ENCODE measurements around the gene ALOX5.
"Not testable (repeated sequence)": the region's sequence is repeated elsewhere in the genome, so short reads cannot be mapped to it uniquely, and the experiment has no call there.

GRCh38 chr10:45415062-45415461 lies 41.0 kb downstream of the ALOX5 start:
- not testable (repeated sequence) for TF ChIP-seq CTCF (IDR thresholded peaks at IDR 0.05); SIN3A (IDR thresholded peaks at IDR 0.05; ENCODE audit: borderline replicate concordance, low read depth, low read length); GABPA (IDR thresholded peaks at IDR 0.05; ENCODE audit: low read depth); IRF3 (IDR thresholded peaks at IDR 0.05; ENCODE audit: low read depth, low read length); POLR2AphosphoS5 (IDR thresholded peaks at IDR 0.05; ENCODE audit: low read depth, low read length); TAF1 (IDR thresholded peaks at IDR 0.05; ENCODE audit: borderline replicate concordance, low read depth, low read length); FOXM1 (IDR thresholded peaks at IDR 0.05; ENCODE audit: low read depth); RFX5 (IDR thresholded peaks at IDR 0.05; ENCODE audit: low read length); ZBTB33 (IDR thresholded peaks at IDR 0.05; ENCODE audit: borderline replicate concordance, low read depth); MAX (IDR thresholded peaks at IDR 0.05; ENCODE audit: low read depth); EP300 (IDR thresholded peaks at IDR 0.05; ENCODE audit: borderline replicate concordance in 1 of 2, low read depth in 1 of 2, low read length in 1 of 2); RCOR1 (IDR thresholded peaks at IDR 0.05; ENCODE audit: low read length); USF2 (IDR thresholded peaks at IDR 0.05; ENCODE audit: borderline replicate concordance, low read depth, low read length); EZH2phosphoT487 (IDR thresholded peaks at IDR 0.05; ENCODE audit: borderline replicate concordance, low read depth)

Measured in SK-N-SH (cell line).